Right lobe of liver (tissue), 4 donors: ENCODE results near the gene LDLRAD4.
"Not testable (repeated sequence)": the region's sequence is repeated elsewhere in the genome, so short reads cannot be mapped to it uniquely, and the experiment has no call there.

Experiments
- POLR2A ChIP-seq: fragments of 450-650 bp; IDR thresholded peaks from one replicate; pipeline ENCODE4 v1.6.1; 2017; ENCODE audit warnings: antibody characterized with exemption, mild to moderate bottlenecking
- TF ChIP-seq, protein P1 (sequence below), 4 donors: fragments of 200-600 bp in 3 of 4; fragments of 450-650 bp in 1 of 4; IDR thresholded peaks; one replicate each; pipeline versions ENCODE4 v1.5.1 to v1.8.0; 2016 to 2022; ENCODE audit warnings: antibody characterized with exemption in 4 of 4, mild to moderate bottlenecking in 2 of 4
- donor health status: DM: no; HTN: no; CAD: no.
- donor health status: DM: no; HTN: no; CAD: no.
- donor health status: DM: no; HTN: yes; CAD: no.

DNA sequence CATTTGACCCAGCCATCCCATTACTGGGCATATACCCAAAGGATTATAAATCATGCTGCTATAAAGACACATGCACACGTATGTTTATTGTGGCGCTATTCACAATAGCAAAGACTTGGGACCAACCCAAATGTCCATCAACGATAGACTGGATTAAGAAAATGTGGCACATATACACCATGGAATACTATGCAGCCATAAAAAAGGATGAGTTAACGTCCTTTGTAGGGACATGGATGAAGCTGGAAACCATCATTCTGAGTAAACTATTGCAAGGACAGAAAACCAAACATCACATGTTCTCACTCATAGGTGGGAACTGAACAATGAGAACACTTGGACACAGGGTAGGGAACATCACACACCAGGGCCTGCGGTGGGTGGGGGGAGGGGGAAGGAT, 476.8 kb downstream of the LDLRAD4 start:
- TF ChIP-seq, protein P1, sequence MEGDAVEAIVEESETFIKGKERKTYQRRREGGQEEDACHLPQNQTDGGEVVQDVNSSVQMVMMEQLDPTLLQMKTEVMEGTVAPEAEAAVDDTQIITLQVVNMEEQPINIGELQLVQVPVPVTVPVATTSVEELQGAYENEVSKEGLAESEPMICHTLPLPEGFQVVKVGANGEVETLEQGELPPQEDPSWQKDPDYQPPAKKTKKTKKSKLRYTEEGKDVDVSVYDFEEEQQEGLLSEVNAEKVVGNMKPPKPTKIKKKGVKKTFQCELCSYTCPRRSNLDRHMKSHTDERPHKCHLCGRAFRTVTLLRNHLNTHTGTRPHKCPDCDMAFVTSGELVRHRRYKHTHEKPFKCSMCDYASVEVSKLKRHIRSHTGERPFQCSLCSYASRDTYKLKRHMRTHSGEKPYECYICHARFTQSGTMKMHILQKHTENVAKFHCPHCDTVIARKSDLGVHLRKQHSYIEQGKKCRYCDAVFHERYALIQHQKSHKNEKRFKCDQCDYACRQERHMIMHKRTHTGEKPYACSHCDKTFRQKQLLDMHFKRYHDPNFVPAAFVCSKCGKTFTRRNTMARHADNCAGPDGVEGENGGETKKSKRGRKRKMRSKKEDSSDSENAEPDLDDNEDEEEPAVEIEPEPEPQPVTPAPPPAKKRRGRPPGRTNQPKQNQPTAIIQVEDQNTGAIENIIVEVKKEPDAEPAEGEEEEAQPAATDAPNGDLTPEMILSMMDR (IDR thresholded peaks at IDR 0.05) = not testable (repeated sequence)
- not testable (repeated sequence) for TF ChIP-seq POLR2A
